Brain pericyte (primary cell): ENCODE data around the gene NRIP3.
"Not testable (repeated sequence)": the region's sequence is repeated elsewhere in the genome, so short reads cannot be mapped to it uniquely, and the experiment has no call there.

Experiments
- DNase-seq: peaks from one replicate; pipeline ENCODE4 v3.0.0-alpha.2; 2012; ENCODE audit warnings: low read depth, low spot score

Gene NRIP3

GRCh38 chr11:8973121-8973520, 30.7 kb downstream of the NRIP3 start:
- no peak for DNase-seq

GRCh38 chr11:8971924-8972316, 31.9 kb downstream of the NRIP3 start:
- DNase-seq, result no peak

DNA sequence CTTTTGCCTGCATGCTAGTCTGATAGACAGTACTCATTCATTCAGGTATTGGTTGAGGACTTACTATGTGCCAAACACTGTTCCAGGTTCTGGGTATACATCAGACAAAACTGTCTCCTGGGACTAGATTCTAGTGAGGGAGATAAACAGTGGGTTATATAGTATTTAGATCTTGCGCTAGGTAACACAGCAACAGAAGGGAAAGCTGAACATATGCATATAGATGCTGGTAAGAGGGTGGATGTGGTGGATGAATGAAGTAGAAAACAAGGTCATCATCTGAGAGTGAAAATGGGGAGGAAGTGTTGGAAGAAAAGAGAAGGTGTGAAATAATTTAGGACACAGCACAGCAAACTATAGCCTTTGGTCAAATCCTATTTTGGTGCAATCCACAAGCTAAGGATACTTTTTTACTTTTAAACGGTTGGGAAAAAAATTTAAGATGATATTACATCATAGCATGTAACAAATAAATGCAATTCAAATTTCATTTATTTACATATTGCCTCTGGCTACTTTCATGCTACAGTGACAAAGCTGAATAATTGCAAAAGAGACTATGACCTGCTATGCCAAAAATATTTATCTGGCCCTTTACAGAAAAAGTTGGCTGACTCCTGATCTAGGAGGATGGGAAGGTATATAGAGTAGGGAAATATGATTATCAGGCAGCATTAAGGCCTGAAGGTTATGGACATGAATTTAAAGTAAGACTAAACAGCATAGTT, 32.4 kb downstream of the NRIP3 start:
- no peak for DNase-seq

DNA sequence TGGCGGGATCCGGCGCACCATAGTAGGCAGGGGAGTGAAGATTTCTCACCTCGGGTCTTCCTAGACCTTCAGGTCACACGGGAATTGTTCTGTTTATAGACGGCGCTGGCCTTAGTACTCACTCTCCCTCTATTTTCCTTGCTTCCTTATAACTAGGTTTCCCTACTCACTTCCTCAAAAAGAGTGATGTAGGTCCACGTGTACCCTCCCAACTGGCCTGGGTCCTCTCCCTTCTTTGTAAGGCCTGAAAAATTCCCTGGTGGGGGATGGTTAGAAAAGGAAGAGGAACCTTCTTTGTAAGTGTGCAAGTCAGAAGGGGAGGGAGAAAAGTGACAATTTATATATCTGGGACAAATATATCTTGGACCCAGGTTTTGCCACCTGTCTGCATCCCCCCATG, 36.6 kb downstream of the NRIP3 start:
- DNase-seq, result no peak

DNA sequence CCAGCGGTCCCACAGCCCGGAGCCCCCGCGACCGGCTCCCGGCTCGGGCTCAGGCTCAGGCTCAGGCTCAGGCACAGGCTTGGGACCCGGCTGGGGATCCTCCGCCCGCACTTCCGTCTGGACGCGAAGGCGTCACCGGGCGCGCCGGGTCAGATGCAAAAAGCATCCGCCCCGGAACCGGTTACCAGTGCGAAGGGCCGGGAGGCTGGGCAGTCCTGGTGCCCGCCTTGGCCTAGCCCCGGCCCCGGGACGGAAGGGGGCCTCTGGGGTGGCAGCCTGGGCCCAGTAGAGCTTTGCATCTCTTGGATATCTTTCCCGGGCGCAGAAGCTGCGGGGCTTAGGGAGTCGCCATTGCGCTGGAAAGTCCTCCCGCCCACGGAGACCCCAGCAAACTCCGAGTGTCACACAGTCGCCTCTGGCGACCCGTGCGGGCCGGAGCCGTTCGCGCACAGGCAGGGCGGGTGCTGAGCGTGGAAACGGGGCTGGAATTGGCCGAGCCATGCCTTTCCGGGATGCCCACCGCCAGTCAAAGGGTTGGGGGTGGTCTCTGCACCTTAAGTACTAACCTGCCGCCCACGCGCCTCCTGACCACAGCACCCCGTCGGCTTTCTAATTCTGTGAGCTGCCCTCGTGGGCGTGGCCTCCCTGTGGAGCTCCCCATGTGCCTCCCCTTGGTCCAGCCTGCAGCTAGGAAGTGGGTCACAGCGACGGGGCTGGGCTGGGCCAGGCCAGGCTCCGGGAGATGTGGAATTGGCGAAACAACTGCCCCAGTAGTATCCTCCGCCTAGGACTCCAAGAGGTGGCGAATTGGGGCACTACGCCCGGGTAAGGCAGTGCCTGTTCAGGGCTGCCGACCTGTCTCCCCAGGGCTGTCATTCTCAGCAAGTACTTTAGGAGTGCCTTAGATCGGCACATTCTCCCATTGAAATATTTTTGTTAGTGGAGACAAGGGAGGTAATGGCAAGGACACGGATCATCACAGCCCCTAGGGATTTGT, 39.2 kb downstream of the NRIP3 start, which contains the start of gene TMEM9B:
Gene TMEM9B, minus strand, starts transcription at position 119 of the 997 bp plus-strand sequence. CDS start 129 bp downstream, outside the sequence.
- peak; percentile 46 for DNase-seq

DNA sequence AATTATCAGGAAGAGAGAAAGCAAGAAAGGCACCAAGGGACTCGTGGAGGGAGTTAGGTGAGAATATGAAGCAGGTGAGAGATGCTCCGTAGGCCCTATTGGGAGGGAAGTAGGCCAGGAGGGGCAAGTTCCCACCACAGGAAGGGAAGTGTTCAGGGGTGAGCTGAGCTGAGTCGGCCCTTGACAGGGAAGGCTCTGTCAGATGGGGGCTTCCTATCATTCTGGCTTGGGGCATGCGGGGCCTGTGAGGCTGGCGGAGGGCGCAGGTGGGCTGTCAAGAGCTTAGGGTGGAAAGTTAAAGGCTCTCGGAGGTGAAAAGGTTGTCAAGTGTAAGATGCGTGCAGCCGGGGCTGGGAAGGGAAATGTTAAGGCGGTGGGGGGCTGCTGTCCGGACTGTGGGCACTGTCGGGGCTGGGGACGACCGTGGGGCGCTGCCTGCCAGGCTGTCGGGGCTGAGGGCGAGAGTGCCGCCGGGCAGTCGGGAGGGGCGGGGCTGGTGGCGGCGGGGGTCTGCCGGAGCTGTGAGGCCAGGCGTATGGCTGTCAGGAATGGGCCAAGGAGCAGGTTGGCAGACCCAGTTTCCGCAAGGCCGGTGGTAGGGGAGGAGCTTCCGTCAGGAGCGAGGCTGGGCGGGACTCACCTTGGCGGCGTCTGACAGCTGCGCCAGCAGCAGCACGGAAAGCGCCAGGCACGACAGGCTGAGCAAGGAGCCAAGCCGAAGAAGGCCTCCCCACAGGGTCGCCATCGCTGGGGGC, 40.1 kb downstream of the NRIP3 start:
- peak; percentile 8 for DNase-seq

DNA sequence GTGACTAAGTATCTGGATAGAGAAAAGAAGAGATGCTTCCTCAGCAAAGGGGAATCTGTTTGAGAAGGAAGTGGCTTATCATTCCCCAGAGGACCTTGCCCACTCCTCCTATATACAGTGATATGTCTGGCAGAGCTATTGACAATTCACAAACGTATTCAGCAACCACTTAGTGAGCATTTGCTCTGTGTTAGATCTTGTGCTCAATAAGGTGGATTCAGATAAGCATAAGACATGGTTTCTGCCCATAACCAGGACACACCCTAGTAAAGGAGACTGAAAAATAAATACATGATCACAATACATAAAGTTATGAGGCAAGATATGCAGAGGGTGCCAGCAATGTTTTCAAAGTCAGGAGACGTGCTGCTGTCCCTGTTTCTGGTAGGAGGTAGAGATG, 41.0 kb downstream of the NRIP3 start:
- DNase-seq, result no peak

GRCh38 chr11:8961401-8961800, 42.4 kb downstream of the NRIP3 start:
- DNase-seq, result no peak

- DNase-seq, result peak; percentile 71
These were observed 44.1 kb downstream of the NRIP3 start for GRCh38 chr11:8959546-8960166.

DNA sequence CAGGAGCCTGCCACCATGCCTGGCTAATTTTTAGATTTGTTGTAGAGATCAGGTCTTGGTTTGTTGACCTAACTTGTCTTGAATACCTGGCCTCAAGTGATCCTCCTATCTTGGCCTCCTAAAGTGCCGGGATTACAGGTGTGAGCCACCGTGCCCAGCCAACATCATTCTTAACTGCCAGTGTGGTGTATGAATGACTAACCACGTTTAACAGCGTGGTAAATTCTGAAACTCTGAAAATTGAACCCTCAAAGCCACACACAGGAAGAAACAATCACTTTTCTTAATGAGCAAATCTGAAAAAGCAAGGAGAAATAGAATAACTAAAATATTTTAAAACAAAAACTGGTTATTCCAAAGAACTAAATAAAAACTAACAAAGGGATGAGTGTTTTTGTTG, 46.9 kb downstream of the NRIP3 start:
- no peak for DNase-seq

DNA sequence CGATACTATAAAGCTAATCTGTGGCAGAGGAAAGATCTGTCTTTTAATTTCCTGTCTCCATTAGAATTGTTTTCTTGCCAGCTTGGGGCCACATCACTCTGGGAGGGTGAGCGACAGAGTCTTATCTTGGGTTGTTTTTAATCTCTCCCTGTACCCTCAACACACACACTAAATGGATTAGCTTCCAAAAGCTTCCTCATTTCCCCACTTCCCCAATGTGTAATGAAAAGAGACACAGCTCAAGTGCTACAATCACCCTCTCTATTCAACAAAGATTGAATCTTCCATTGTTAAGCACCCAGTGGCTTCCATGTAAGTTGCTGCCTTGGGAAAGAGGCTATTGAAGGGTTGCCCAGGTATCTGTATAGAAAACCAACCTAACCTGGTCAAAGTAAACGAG, 54.9 kb downstream of the NRIP3 start:
- no peak for DNase-seq

- no peak for DNase-seq
These were observed 56.4 kb downstream of the NRIP3 start for GRCh38 chr11:8947230-8947943.

GRCh38 chr11:8942518-8943066, 61.2 kb downstream of the NRIP3 start, which contains the start of gene ASCL3:
Gene ASCL3, minus strand, starts transcription at chr11:8943016. Its CDS starts 4,855 bp downstream, at chr11:8938161.
- no peak for DNase-seq

GRCh38 chr11:8941341-8942103, 62.3 kb downstream of the NRIP3 start:
- no peak for DNase-seq

- DNase-seq, result no peak
These were observed 66.1 kb downstream of the NRIP3 start for GRCh38 chr11:8937659-8938058.

DNA sequence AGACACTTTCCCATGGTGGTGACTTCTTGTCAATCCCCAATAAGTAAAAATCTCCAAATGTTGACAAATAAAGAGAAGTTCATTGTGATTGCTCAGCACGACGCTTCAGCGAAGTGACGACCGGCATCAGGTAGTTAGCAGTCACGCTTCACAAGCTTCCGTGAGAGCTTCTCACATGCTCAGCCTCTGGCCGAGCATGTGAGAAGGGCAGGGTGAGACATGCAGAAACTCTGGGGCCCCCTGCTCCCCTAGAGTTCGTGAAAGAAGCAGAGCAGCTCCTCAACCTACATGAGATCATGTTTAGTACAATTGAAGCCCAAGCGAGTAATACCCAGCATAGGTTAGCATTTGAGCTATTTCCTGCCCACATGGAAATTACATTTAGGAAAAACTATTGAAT, 66.6 kb downstream of the NRIP3 start:
- DNase-seq, result no peak

- not testable (repeated sequence) for DNase-seq
These were observed 68.0 kb downstream of the NRIP3 start for GRCh38 chr11:8935789-8936188.

GRCh38 chr11:8934742-8935488, 68.9 kb downstream of the NRIP3 start:
- no peak for DNase-seq

DNA sequence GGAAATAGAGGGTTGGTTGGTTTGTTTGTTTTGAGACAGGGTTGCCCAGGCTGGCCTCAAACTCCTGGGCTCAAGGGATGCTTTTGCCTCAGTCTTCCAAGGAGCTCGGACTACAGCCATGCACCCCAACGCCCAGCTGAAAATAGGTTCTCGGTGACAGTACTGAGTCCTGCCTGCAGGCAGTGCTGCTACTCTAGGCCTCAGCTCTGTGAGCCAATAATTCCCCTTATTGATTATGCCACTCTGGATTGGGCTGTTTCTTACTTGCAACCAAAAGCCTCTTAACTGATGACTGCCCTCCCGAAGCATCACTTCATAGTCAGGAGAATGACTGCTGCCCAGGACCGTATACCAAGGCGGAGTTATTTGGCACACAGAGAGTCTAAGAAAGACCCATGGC, 69.9 kb downstream of the NRIP3 start:
- no peak for DNase-seq
